Endometrial microvascular endothelial cells (primary cell): ENCODE results near the gene SYK. TPM values are rescaled to one million over a fixed set of nuclear protein-coding genes. Genes with fewer than 3 reads are reported as not detected.

ENCODE experiments used
- in situ Hi-C: cut with HindIII; loops from 2 replicates; pipeline ENCODE4 v1.10.0; 2017; ENCODE audit warnings: low sequenced_read_pairs, low pct_unique_long_range_greater_than_20kb; ENCODE audit errors: inconsistent ontology term
- total RNA-seq: library from RNA; depleted of rRNA; stranded (reverse); fragments of >200 nt; gene quantifications from one replicate; pipeline ENCODE4 v1.2.3, GENCODE V29; 2015; ENCODE audit errors: inconsistent ontology term

Gene SYK
- total RNA-seq, 1 donor from 2014 or later, result not detected

GRCh38 chr9:90891308-90892040 lies 89.9 kb downstream of the SYK start:
- in situ Hi-C loops, result no loop called here

- in situ Hi-C loops, result no loop called here
Observed at GRCh38 chr9:90892918-90893317, 91.3 kb downstream of the SYK start.

GRCh38 chr9:90893706-90894105 lies 92.1 kb downstream of the SYK start:
- in situ Hi-C loops, result no loop called here

GRCh38 chr9:90894986-90895687 lies 93.5 kb downstream of the SYK start:
- in situ Hi-C loops, result no loop called here

- in situ Hi-C loops, result no loop called here
Observed at GRCh38 chr9:90895786-90896185, 94.2 kb downstream of the SYK start.

- in situ Hi-C loops, result no loop called here
Observed at GRCh38 chr9:90896231-90896630, 94.6 kb downstream of the SYK start.

- in situ Hi-C loops, result no loop called here
Observed at GRCh38 chr9:90898228-90898627, 96.6 kb downstream of the SYK start.

GRCh38 chr9:90899287-90899686 lies 97.7 kb downstream of the SYK start:
- in situ Hi-C loops, result no loop called here

- in situ Hi-C loops, result no loop called here
Observed at GRCh38 chr9:90900130-90900529, 98.5 kb downstream of the SYK start.

GRCh38 chr9:90901933-90902332 lies 100.3 kb downstream of the SYK start:
- in situ Hi-C loops, result no loop called here

- in situ Hi-C loops, result no loop called here
Observed at GRCh38 chr9:90903766-90904424, 102.3 kb downstream of the SYK start.

- in situ Hi-C loops, result no loop called here
Observed at GRCh38 chr9:90904706-90905478, 103.3 kb downstream of the SYK start.

GRCh38 chr9:90905822-90906221 lies 104.2 kb downstream of the SYK start:
- in situ Hi-C loops, result no loop called here

GRCh38 chr9:90906316-90907055 lies 104.9 kb downstream of the SYK start:
- in situ Hi-C loops, result no loop called here

GRCh38 chr9:90907056-90907445 lies 105.4 kb downstream of the SYK start:
- in situ Hi-C loops, result no loop called here

- in situ Hi-C loops, result no loop called here
Observed at GRCh38 chr9:90907790-90908189, 106.2 kb downstream of the SYK start.

- in situ Hi-C loops, result no loop called here
Observed at GRCh38 chr9:90909225-90909624, 107.6 kb downstream of the SYK start.

- in situ Hi-C loops, result no loop called here
Observed at GRCh38 chr9:90909747-90910283, 108.2 kb downstream of the SYK start.
